GM19463 (cell line): Measurements from ENCODE around the gene HDAC4.

Experiments used
- ATAC-seq: cut with Tn5 transposase; IDR thresholded peaks from one replicate; pipeline ENCODE4 v1.9.1; 2021; ENCODE audit warnings: mild to moderate bottlenecking, moderate library complexity; ENCODE audit not compliant: unreplicated experiment

Gene HDAC4

DNA sequence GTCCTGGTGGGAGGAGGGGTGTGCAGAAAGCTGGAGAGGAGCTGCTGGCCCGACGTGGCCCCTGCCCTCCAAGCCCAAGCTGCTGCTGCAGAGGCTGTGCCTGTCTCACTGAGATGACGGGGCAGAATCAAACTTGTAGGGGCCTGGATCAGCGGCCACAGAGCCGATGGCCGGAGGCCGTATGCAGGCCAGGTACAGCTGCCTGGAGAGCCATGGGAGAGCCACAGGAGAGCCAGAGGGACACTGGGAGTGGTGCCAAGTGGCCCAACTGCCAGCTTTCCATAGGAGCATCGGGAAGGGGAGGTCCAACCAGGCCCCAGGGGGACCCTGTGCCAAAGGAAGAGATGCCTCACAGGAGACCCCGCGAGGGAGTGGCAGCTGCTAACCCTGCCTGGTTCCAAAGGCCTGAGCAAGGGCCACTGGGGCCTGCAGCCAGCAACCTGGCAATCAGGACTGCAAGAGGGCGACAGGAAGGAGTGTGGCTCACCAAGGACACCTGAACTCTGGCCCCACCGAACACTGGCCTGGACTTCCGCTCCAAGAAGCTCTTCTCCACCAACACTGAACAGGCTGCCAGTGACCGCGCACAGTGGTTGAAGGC is 70.7 kb downstream of the HDAC4 start:
- ATAC-seq = no peak

DNA sequence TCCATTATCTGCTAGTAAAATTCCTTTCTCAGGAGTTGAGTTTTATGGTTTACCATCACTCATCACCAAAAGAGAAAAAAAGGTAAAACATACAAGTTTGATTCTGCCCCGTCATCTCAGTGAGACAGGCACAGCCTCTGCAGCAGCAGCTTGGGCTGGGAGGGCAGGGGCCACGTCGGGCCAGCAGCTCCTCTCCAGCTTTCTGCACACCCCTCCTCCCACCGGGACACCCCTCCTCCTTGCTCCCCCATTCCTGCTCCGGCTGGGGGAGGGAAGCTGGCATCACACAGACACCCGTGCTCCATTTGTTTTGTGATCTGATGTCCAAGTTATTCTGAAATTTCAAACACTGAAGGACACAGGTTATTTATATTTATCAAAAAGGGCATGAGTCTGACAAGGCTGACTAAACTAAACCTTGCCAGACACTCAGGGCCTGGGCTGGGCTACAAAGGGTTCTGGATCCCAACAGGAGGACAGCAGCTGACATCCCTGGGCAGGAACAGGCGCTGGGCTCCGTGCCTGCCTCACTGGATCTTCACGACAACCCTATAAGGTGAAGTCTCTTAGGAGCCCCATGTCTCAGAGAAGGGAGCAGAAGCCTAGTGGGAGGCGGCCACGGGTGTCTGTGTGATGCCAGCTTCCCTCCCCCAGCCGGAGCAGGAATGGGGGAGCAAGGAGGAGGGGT is 71.4 kb downstream of the HDAC4 start:
- ATAC-seq = no peak

DNA sequence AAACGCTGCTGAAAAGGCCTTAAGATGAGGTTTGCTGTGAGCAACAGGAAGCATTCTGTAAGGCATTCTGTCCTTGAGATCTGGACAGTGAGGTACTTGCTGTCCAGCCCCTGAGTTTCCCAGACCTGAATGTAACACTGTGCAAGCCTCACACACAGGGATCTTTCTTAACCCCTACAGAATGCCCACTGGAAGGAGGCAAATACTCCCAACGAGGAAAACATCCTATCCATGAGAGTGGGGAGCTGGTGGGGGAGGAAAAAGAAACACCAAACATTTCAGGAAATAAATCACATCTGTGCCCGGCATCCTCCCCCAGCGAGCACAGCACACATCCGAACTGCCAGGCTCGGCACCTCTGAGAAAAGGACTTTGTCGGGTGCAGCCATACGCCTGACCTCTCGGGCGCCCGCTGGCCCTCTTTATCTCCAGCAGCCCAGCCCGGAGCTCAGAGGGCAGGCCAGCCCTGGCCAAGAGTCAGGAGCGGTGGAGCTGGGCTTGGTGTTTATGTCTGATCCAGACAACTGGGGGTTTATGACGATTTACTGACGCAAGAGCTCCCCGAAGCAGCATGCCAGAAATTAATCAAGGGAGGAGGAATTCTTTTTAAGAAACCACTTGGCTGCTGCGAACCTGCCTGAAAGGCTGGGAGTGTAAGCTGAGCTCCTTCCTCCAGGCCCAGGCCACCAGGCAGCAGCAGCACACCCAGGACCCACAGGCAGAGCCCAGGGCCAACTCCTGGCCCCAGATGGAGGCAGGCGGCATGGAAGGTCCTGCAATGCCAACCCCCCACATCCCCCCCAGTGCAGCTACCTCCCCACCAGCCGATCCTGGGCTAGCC is 72.2 kb downstream of the HDAC4 start:
- ATAC-seq = no peak

DNA sequence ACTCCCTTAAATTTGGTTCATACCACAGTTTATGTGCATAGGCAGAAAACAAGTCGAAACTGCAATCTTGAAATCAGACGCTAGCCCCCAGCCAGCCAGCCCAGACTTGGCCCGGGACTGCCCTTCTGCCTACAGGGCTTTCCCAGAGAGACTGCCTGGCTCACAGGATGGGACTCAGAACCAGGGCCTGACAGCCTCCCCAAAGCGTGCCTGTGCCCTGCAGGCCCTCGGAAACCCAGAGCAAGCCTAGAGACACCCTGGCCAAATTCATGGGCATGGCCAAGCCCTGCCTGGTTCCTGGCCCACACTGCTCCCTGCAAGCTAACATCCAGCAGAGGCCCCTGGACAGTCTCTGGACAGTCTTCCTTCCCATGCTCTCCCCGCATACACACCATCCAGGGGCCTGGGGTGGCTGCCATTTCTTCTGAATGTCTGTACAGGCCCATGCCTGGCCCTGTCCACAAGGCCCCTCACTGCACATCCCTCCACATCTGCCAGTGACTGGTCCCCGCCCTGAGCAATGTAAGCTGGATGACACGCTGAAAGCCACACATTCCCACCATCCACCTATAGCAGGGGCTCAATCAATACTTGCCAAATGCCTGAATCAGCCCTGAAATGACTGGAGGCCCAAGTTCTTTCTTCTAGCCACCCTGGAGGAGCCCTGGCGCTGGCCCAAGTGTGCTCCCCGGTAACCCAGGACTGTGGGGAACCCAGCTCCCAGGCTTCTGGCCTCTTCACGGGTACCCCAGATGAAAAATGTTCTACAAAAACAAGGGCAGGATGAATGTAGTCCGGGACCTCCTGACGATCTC is 73.1 kb downstream of the HDAC4 start:
- ATAC-seq = peak; percentile 38

DNA sequence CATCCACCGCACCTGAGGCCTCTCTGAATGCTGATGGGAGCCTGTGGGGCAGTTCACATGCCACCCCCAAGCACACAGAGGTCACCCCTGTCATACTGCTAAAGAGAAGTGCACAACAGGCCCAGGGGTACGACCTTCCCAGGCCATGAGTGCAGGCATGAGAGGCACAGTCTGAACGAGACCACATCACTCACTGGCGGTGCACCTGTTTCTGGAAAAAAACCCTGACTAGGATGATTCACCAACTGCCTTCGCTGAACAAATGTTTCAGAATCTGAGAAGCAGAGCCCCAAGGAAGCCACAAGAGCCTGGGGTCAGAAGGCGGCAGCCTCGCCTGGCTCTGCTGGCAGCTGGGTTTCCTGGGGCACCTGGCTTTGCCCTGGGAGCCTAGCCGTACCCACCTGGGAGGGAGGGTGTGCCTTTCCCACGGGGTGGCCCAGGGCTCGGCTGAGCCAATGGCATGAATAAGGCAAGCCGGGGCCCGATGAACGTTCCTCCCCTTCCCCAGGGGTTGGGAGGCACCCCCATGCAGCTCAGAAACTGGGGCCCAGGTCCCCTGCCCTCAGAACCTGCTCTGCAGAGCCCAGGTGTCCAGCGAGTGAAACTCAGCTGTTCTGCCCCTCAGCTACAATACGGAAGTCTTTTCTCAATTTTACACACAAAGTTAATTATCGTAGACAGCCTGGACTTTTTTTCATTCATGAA is 73.8 kb downstream of the HDAC4 start:
- ATAC-seq = peak; percentile 83

DNA sequence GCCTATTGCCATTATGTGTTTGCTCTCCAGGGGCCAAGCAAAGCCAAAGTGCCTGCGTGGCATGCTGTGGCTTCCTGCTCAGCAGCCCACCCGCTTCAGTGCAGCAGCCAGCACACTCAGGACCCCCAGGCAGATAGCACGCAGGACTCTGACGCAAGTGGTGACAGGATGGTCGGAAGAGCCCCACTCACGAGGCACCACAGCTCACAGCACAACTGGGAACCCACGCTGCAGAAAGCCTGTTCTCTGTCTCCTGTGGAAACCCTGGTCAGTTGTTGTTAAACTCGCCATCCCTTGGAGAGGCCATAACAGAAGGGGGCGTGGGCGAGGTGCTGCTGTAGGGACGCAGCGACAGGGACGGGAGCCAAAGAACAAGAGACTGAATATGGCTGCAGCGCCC is 76.4 kb downstream of the HDAC4 start:
- no peak for ATAC-seq

DNA sequence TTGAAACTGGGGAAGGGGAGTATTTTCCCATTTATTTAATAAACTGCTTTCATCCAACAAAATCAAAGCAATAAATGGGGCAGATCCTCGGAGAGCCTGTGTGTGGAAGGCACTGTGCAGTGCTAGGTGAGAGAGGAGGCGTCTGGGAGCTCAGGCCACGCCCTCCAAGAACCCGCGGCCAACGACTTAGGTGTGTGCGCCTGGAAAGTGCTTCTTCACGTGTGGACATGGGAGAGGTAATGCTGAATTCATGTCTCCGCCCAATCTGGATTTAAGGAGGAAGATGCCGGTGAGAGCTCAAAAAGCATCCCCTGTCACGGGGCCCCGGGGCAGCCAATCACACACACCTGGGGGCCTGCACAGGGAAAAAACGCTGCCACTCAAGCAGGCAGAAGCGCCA is 77.4 kb downstream of the HDAC4 start:
- no peak for ATAC-seq

DNA sequence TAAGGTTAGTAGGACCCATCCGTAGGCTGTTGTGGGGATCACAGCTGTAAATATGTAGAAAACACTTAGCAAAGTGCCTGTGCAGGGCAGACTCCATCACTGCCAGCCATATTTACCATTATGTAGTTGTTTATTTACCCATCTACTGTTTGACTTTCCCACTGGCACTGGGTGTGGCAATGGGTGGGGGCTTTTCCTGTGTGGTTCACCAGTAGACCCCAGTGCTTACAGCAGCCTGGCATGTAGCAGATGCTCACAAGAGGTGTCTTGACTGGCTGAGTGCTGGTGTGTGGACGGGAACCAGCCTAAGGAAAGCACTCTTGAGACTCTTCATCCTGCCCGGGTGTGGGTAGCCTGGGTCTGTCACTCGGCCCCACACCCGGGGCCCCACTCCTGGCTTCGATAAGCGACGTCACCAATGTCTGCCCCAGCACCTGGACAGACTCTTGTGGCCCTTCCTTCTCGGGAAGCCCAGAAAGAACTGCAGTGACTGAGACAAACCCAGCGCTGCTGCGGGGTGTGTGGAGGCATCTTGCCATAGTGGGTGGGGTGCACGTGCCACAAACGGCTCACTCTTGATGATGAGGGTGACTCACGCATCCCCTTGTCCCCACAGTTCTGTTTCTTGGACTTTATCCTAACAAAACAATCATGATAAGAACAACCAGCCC is 78.3 kb downstream of the HDAC4 start:
- no peak for ATAC-seq

DNA sequence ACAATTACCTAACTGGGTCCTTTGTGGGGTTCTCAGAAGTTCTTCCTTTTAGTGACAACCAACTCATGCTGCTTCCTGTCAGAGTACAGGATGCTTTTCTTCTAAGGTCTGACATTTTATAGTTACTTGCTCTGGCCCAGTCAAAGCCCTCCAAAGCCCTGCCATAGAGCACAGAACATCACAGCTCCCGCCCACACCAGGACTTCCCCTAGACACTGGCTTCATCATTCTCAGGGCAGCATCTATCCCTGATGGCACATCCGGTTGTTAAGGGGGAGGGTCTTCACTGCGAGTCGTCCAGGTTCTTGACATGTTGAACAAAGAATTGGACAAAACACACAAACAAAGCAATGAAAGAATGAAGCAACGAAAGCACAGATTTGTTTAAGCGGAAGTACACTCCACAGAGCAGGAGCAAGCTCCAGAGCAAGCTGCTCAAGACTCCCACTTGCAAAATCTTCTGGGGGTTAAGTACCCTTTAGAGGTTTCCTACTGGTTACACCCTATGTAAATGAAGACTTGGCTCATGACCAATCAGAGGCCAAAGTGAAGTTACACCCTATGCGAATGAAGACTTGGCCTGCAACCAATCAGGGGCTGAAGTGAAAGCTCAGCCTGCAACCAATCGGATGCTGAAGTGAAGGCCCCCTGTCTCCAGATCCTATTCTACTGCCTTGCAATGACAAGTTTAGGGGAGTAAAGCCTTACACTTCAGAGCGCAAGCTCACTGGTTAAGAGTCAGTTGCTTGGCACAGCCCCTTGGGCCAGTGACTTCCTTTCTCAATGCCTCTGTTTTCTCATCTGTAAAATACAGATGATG is 79.0 kb downstream of the HDAC4 start:
- ATAC-seq = no peak

DNA sequence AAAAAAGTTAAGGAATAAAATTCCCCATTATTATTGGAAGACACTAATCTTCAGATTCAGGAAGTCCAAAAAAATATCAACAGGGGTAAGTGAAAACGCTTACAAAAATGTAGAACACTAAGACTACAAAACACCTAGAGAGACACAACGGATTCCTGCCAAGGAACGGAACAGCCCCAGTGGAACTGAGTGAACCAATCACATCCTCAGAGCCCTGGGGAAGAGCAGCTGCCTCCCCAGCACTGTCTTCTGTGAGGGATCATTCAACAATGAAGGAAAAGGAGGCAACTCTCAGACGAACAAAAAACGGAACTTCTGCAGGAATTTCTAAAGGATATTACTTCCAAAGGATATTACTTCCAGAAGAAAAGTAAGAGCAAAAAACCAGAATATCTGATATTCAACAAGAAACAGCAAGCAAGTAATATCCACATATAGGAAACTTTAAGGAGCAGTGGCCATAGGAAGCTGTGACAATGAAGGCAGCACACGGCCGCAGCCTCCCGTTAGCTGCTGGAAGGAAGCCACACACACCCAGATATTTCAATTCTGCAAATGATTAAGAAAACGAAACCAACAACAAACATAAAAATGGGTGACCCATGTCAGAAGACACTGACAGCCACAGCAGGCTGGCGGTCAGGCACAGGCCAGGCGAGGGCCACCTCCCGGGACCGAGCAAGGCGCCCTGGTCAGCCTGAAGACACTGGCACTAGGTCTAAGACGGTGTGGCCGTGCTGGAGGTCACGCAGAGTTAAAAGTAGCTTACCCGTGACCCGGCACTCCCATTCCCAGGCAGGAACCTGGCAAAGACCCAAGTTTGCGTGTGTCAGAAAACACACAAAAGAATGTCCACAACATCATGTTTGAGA is 81.8 kb downstream of the HDAC4 start:
- no peak for ATAC-seq

DNA sequence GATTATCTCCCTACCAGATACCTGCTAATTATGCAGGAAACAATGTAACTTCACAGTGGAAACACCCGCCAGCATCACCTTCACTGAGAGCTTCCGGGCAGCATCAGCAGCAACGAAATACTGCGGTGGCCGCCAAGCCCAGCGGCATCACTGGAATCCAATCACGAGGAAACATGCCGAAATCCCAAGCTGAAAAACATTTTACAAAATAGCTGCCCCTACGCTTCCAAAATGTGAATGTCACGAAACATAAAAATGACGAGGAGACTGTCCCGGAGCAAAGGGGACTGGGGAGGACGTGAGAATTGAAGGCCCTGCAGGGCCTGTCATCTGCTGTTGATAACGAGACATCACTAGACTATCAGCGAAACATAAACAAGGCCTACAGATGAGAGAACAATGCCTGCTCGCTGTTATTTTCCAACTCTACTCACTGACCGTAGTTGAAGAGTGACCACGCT is 82.6 kb downstream of the HDAC4 start:
- no peak for ATAC-seq

DNA sequence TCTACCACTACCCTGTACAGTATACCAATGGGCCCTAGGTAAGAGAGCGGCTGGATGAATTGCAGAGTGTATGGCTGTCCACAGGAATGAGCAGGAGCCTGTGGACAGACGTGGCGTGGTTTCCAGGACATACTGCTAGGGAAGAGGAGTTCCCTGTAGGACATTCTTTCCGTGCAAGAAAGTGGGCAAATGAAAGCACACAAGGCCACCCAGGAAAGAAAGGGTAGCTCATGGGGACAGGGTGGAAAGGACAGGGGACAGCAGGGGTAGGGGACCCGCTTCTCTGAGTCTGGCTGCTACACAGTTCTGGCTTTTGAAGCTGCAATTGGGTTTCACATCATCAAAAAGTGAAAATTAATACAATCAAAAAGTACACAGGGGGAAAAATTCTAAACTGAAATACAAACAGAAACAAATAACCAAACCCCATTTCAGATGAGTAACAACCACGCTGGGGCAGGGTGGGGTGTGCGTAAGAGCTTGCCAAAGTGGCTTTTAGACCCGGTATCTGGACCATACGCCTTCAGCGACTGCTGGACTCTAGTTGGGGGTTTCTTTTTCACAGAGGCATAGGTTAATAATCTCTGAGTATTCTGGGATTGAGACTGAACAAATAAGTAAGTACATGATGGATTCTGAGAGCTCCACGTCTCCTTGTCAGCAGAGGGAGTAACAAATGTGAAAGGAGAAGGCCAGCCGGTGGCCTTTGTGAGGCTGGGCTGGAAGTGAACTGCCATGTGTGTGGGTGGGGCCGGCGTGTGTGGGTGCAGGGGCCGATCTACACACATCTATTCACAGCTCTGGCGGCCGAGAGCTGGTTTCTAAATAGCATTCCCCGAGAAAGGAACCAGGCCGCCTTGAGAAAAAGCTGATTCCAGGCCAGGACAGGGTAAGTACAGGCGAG is 84.0 kb downstream of the HDAC4 start:
- no peak for ATAC-seq

DNA sequence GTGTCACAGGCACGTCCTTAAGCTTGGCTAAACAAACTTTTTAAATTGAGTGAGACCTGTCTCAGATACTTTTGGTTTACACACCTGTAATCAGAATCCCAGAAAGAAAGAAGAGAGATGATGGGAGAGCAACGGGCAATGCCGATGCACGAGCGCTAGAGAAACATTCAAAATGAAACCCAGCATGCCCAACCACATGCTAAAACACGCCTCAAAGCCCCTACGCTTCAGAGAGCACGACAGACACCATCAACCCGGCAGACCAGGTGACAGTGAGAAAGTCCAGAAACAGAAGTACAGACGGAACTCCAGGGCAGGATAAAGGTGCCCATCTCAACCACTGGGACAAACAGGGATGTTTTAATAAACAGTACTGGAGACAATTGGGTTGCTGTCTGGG is 85.5 kb downstream of the HDAC4 start:
- ATAC-seq = no peak

DNA sequence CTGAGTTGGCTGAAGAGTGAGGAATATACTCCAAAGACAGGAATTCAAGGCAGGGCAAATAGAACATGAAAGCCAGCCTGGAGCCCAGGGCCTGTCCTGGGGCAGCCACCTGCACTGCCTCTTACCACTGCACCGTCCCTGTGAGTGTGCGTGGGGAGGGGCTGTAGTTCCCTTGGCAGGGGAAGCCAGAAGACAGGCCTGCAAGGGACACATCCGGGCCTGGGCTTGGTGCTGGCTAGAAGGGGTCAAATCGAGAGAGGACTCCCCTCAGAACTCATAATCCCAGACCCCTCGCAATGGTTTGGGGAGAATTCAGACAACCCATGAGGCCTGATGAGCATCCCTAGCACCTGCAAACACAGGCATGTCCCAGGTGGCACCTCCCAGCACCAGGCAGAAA is 87.0 kb downstream of the HDAC4 start:
- no peak for ATAC-seq

DNA sequence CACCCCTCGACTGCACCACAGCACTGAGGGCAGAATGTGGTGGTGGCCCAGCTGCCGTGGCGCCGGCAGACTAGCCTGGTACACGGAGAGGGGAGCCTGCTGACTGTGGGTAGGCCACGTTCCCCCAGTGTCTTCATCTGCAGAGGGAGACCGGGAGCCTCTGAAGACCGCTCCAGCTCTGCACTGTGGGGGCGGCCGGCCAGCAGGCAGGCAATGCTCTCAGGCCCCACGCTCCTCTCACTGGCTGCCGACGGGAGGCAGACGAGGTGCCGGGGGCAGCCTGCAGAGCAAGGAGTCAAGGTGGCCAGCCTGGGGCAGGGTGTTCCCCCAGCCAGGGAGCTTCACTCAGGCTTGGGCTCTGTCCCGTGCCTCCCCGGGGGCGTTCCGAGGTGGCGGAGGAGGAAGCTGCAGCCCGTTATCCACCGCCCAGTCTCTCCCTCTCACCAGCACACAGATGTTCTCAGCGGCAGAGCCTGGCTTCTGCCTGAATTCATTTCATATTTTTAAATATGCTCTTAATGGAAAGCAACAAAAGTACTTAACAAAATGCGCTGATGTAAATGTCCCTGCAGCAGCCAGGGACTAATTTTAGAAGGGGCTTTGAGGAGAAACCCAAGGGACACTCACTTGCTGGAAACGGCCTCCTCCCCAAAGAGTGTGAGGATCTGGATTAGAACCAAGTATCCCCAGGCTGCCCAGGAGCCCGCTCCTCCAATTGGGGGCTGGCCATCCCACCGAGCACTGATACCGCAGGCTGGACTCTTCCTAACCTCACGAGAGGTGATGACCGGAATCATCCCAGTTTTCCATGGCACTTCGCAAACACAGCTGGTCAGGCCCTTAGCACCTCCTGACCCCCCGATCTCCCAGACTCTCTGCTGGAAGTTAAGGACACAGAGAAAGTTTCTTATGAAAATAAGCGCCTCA is 87.8 kb downstream of the HDAC4 start:
- no peak for ATAC-seq

DNA sequence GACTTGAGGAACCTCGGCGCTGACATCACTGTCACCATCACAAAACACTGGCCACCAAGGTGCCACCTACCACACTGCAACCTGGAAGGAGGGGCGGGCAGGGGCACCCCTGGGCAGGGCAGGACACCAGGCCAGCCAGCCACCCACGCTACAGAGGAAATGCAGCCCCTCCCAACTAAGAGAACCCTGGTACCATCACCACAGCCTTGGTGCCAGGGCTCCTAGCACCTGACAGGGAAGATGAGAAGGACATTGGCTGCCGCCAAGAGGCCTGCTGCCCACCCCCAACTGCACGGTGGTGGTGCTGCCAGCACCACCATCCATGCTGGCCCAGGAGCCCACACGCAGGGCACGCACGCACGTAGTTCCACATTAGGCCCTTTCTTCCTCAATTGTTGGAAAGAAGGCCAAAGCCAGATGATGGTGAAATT is 88.7 kb downstream of the HDAC4 start:
- ATAC-seq = no peak
